GM12891 (cell line): ENCODE measurements around the gene SFMBT2.

Source experiments
- POLR2A ChIP-seq: IDR thresholded peaks from 2 replicates; pipeline ENCODE4 v1.6.1; 2011; ENCODE audit warnings: low read depth, low read length, control low read depth
- POLR2AphosphoS5 ChIP-seq: IDR thresholded peaks from 2 replicates; pipeline ENCODE4 v1.6.1; 2011; ENCODE audit warnings: low read depth, low read length, control low read depth
- TAF1 ChIP-seq: IDR thresholded peaks from 2 replicates; pipeline ENCODE4 v1.6.1; 2011; ENCODE audit warnings: low read depth, low read length, control low read depth

GRCh38 chr10:7305053-7305452 lies 105.8 kb downstream of the SFMBT2 start:
- TF ChIP-seq TAF1, result no peak
- no peak for TF ChIP-seq POLR2A
- TF ChIP-seq POLR2AphosphoS5, result no peak
